Urinary bladder (tissue), 2 donors: ENCODE data around the gene ALPG. TPM values are rescaled to one million over a fixed set of nuclear protein-coding genes. Genes with fewer than 3 reads are reported as not detected.

Experiments used
- polyA plus RNA-seq: library from polyadenylated mRNA; stranded (reverse); fragments of 200-250 nt; gene quantifications from one replicate; pipeline ENCODE4 v1.2.3, GENCODE V29; 2013
- small RNA-seq: library from RNA; depleted of rRNA; stranded (forward); fragments of <200 nt; gene quantifications from one replicate; pipeline ENCODE3, GENCODE V24; 2014
- total RNA-seq: library from RNA; depleted of rRNA; stranded (reverse); fragments of >200 nt; gene quantifications from one replicate; pipeline ENCODE4 v1.2.3, GENCODE V29; 2014
- donor health status: healthy.

Gene ALPG
- total and polyA plus RNA-seq, 2 donors = not detected

Small RNA genes lying within 50 kb of the gene (small RNA-seq; reads per million reads assigned to genes)
- not detected for gene AC068134.4

Other genes starting within 250 kb of the ALPG start
- gene ALPP, start 28.1 kb upstream of the ALPG start, total RNA-seq = not detected
- not detected for gene ALPP, start 28.1 kb upstream of the ALPG start, polyA plus RNA-seq
- not detected for gene ALPI, start 49.3 kb downstream of the ALPG start, total RNA-seq
- gene ALPI, start 49.3 kb downstream of the ALPG start, polyA plus RNA-seq = not detected
- 0.21 TPM for gene ECEL1, start 81.0 kb downstream of the ALPG start, total RNA-seq
- 0.95 TPM for gene ECEL1, start 81.0 kb downstream of the ALPG start, polyA plus RNA-seq
- not detected for gene PRSS56, start 113.5 kb downstream of the ALPG start, total RNA-seq
- not detected for gene PRSS56, start 113.5 kb downstream of the ALPG start, polyA plus RNA-seq
- 1.3 TPM for gene CHRND, start 119.3 kb downstream of the ALPG start, total RNA-seq
- gene CHRND, start 119.3 kb downstream of the ALPG start, polyA plus RNA-seq = not detected
- 3.5 TPM for gene CHRNG, start 132.8 kb downstream of the ALPG start, total RNA-seq
- gene CHRNG, start 132.8 kb downstream of the ALPG start, polyA plus RNA-seq = not detected
- gene TIGD1, start 143.7 kb downstream of the ALPG start, total RNA-seq = 4.9 TPM
- 4.5 TPM for gene TIGD1, start 143.7 kb downstream of the ALPG start, polyA plus RNA-seq
- gene EIF4E2, start 143.8 kb downstream of the ALPG start, total RNA-seq = 63.3 TPM
- gene EIF4E2, start 143.8 kb downstream of the ALPG start, polyA plus RNA-seq = 63.2 TPM
- 1.4 TPM for gene EFHD1, start 226.8 kb downstream of the ALPG start, total RNA-seq
- 22.1 TPM for gene EFHD1, start 226.8 kb downstream of the ALPG start, polyA plus RNA-seq